Measurements from ENCODE around the gene SETDB1. TPM values are rescaled to one million over a fixed set of nuclear protein-coding genes. Genes with fewer than 3 reads are reported as not detected.

SETDB1 gene
- total and polyA plus RNA-seq, 8 donors = 33.1 to 96.6 (median 90.0) TPM

GRCh38 chr1:150957666-150958065, 31.5 kb downstream of the SETDB1 start:
- Histone ChIP-seq H3K9me3 (no peaks in the 10 kb centered on the region), H3K4me3 (no peak overlapping the region), H3K27me3 (no peaks in the 10 kb centered on the region), H3K36me3 (peaks cover 0 to 100% of the 10 kb centered on the region in 2 donors), H3K4me1 (peaks cover 0 to 5% of the 10 kb centered on the region in 2 donors), H3K27ac (no peak overlapping the region)
- DNase-seq (no peak), ATAC-seq (no peak)
- intact Hi-C loops (cut with DNase I) = no loop called here
- TF ChIP-seq CTCF (IDR thresholded peaks at IDR 0.05) = no peak

GRCh38 chr1:150960646-150961045, 34.5 kb downstream of the SETDB1 start:
- intact Hi-C loops (cut with DNase I) = no loop called here
- H3K4me1 ChIP-seq = peaks cover 0 to 7% of the 10 kb centered on the region in 2 donors
- ATAC-seq (no peak), DNase-seq (no peak)
- no peak for TF ChIP-seq CTCF (IDR thresholded peaks at IDR 0.05)
- H3K9me3 ChIP-seq = no peaks in the 10 kb centered on the region
- no peaks in the 10 kb centered on the region for H3K27me3 ChIP-seq
- no peak overlapping the region for H3K27ac ChIP-seq
- peaks cover 0 to 100% of the 10 kb centered on the region in 2 donors for H3K36me3 ChIP-seq
- no peak overlapping the region for H3K4me3 ChIP-seq

- no peak for DNase-seq
- Histone ChIP-seq H3K27me3 (no peaks in the 10 kb centered on the region), H3K4me1 (peaks cover 0 to 7% of the 10 kb centered on the region in 2 donors), H3K36me3 (peaks cover 0 to 100% of the 10 kb centered on the region in 2 donors), H3K27ac (no peak overlapping the region), H3K9me3 (no peaks in the 10 kb centered on the region), H3K4me3 (no peak overlapping the region)
- TF ChIP-seq CTCF (IDR thresholded peaks at IDR 0.05) = no peak
- intact Hi-C loops (cut with DNase I) = no loop called here
- ATAC-seq = no peak
Observed at GRCh38 chr1:150961756-150962155, 35.6 kb downstream of the SETDB1 start.

GRCh38 chr1:150963321-150964163, 37.4 kb downstream of the SETDB1 start:
- no peak for TF ChIP-seq CTCF (IDR thresholded peaks at IDR 0.05)
- peak overlapping the region in 1 of 2 donors; percentile 5 for H3K27ac ChIP-seq
- ATAC-seq (no peak), DNase-seq (no peak)
- H3K9me3 ChIP-seq = no peaks in the 10 kb centered on the region
- intact Hi-C loops (cut with DNase I) = no loop called here
- H3K27me3 ChIP-seq = no peaks in the 10 kb centered on the region
- H3K4me3 ChIP-seq = no peak overlapping the region
- peaks cover 0 to 7% of the 10 kb centered on the region in 2 donors for H3K4me1 ChIP-seq
- peaks cover 0 to 100% of the 10 kb centered on the region in 2 donors for H3K36me3 ChIP-seq

GRCh38 chr1:150964164-150964489, 38.0 kb downstream of the SETDB1 start:
- no peak overlapping the region for H3K4me3 ChIP-seq
- H3K27me3 ChIP-seq = no peaks in the 10 kb centered on the region
- peaks cover 0 to 9% of the 10 kb centered on the region in 2 donors for H3K4me1 ChIP-seq
- ATAC-seq = no peak
- no peak for DNase-seq
- intact Hi-C loops (cut with DNase I) = no loop called here
- no peaks in the 10 kb centered on the region for H3K9me3 ChIP-seq
- peaks cover 0 to 100% of the 10 kb centered on the region in 2 donors for H3K36me3 ChIP-seq
- H3K27ac ChIP-seq = peak overlapping the region in 1 of 2 donors; percentile 18
- no peak for TF ChIP-seq CTCF (IDR thresholded peaks at IDR 0.05)

Measured in left lung (tissue), 10 donors.